Fibroblast of peridontal ligament (primary cell): ENCODE data around the gene EDIL3.
"Not testable (repeated sequence)": the region's sequence is repeated elsewhere in the genome, so short reads cannot be mapped to it uniquely, and the experiment has no call there.

ENCODE experiments used
- DNase-seq: peaks from one replicate; pipeline ENCODE4 v3.0.0-alpha.2; 2010; ENCODE audit errors: extremely low read depth

Gene EDIL3

DNA sequence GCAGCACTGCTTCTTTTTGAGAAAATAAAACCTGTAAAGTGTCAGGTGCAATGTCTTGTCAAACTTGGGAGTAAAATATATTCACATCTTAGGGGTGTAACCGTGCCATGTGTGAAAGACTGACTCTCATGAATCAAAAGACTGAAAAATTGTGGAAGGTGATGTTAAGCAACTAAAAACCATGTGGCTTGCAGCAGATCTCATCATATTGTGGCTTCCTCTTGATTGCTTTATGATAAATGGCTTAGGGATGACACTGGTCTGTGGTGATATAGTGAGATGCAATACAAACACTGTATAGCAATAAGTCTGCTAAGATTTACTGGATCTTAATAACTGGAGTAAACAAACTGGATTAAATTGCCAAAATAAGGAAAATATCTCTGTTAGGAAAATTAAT is 321.6 kb downstream of the EDIL3 start:
- DNase-seq: no peak

DNA sequence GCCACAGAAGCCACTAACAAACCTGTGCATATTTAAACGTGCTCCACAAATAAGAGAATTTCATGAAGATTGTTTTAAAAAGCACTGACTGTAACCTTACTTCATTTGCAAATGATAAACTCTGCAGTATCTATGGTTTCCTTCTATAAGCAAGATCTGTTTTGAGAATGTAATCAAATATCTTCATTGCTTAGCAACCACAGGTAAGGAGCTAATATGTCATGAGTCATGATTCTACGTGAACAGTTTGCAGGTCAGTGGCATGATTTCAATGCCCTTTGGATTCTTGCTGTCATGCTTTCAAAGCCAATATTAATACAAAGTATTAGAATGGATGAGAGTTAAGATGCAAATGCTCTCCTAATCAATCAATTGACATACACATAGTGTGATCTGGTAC is 325.0 kb downstream of the EDIL3 start:
- DNase-seq: no peak

DNA sequence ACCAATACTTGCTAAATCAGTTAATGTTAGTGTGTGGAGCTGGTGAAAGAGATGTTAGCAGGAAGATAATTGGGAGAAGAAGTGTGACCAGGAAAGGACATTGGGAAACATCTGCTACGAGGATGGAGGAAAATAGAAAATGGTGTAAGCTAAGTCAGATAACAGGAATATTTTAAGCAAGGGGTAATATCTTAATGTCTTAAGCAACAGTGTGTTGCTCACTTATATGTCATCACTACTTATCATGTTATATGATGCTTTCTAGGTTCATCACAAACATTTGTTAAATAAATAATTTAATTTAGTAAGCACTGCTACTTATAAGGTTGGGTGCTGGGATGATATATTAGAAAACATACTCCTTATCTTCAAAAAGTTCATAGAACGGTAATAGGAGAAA is 326.1 kb downstream of the EDIL3 start:
- DNase-seq: no peak

DNA sequence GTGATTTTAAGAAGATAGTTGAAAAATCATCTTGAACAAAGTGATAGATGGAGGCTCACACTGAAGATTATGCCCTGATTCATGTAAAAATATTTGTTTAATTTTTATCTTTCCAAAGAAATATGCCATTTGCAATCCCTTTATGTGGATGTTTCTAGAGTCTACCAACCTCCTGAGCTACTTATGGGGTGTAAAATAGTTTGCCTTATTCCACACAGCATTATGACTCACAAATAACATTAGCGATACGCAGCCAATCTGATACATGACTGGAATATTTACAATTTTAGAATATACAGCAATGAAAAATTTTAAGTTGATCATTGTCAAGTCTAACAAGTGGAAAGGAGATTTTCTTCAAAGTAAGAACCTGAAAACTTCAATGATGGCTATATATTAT is 327.5 kb downstream of the EDIL3 start:
- no peak for DNase-seq

DNA sequence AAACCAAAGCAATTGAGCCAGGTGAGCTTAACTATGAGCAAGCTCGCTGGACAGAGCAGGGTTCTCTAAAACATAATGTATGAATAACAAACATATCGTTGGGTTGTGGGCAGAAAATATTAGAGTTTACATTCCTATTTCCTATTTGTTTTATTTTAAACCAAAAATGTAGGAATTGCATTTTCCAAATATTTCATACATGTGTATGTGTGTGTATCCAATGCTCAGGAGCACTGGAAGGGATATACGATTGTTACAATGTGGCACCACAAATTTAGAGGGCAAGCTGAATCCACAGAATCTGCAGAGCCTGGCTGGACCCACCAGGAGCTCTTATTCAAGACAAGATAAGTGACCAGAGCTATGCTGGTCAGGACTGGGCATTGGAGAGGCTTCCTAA is 338.7 kb downstream of the EDIL3 start:
- DNase-seq: no peak

DNA sequence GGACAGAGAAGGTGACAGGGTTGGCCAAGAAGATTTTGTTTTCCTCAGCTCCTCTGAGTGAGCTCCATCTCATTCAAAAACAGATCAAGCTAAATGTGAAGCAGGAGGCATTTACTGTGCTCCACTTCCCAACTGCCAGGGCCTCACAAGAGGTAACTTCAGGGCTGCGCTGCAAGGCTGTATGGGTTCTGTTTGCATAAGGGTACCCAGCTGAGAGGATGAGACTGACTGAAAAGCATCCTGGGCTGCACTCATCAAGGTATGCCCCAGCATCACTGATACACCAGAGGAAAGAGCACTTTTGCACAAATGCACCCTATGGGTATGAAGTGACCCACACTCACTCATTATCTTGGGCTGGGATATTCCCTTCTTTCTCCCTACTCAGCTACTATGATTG is 347.8 kb downstream of the EDIL3 start:
- no peak for DNase-seq

DNA sequence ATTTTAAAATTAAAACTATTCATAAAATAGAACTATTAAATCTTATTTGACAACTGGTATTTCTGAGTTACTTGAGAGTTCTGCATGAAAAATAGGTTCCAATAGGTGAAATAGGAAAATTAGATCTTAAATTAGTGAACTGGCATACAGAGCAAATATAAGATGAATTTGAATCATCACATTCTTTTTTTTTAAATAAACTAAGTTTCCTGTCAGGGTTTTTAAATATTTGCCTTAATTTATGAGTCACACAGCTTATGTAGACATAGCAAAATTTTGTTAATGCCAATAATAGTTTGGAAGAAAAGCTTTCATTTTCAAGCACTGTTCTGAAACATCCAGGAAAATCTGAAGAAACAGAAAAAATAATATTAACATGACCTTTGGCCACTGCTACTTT is 352.4 kb downstream of the EDIL3 start:
- peak; percentile 64 for DNase-seq

DNA sequence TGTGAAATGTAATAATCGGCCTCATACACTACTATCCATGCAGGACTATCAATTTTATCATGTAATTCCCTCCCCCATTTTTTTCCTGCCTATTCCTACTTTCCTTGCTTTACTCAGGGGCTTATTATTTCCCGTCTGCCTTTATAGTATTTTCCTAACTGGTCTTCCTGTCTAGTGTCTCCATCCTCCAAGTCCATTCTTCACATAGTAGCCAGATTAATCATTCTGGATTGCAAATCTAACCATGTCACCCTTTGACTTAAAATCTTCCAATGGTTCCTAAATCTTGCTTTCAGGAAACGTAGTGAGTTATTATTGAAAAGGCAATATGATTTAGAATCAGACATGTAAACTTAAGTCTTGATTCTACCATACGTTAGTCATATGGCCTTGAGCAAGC is 356.6 kb downstream of the EDIL3 start:
- peak; percentile 55 for DNase-seq

DNA sequence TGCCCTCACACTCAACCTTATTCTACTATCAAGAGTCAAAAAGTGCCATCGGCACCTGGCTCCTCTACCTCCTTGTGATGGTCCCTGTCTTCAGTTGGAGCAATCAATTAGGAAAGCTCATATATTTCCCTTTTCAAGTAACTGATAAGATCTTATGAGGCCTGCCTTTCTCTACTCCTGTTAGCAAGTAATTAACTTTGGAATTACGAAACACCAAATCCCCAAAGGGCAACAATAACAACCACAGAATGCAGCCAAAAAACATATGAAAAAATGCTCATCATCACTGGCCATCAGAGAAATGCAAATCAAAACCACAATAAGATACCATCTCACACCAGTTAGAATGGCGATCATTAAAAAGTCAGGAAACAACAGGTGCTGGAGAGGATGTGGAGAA is 366.2 kb downstream of the EDIL3 start:
- DNase-seq: not testable (repeated sequence)

DNA sequence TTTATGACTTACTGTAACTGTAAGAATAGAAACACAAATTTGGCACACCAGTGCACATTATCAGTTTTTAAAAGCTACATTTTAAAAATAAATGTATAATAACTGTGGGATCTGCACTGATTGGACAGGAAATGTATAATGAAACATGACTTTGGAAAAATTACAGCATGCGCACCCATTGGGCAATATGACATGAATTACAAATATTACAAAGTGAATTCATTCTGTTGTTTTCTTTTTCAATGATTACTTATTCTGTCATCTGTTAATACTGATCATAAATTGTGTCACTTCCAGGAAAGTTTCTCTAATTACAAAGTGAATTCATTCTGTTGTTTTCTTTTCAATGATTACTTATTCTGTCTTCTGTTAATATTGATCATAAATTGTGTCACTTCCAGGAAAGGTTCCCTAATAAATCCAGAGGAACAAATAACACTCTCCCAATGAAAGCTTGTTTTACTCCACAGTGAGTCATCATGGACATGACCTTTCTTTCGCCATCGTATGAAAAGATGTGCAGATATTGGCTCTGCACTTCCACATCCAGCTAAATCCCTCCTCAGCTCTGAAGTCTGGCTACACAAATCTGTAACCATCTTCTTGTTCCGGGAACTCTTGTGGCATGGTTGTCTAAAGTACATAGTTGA is 367.0 kb downstream of the EDIL3 start:
- DNase-seq: no peak

DNA sequence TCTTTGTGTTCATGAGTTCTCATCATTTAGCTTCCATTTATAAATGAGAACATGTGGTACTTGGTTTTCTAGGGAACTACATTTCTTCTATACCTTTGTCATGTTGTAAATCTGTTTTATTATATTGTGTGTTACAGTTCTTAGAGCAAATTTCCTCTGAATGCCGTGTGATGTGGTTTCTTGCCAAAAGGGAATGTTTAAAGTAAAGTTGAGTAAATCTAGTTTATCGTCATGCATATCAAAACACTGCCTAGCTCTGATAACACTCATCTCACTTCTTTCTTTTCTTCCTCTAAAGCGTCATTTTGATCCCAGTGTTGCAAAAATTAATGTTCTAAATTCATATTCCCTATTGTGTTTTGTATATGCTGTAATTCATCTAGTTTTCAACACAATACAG is 368.6 kb downstream of the EDIL3 start:
- DNase-seq: peak; percentile 48

DNA sequence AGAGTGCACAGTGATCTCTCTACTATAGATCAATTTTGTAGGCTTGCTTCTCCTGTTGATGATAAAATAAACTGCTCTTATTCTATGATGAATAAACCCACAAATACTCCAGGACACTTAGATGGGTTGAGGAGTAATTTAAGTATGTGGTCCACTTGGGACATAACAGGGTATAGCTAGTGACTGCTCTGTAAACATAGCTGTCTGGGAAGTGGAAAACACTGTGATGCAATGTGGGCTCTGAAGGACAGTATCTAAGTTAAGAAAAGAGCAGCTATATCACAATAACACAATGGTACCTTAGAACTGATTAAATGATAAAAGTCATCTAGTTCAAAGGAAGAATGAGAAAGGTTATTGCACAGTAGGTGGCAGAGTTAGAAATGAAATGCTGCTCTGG is 369.7 kb downstream of the EDIL3 start:
- peak; percentile 49 for DNase-seq

DNA sequence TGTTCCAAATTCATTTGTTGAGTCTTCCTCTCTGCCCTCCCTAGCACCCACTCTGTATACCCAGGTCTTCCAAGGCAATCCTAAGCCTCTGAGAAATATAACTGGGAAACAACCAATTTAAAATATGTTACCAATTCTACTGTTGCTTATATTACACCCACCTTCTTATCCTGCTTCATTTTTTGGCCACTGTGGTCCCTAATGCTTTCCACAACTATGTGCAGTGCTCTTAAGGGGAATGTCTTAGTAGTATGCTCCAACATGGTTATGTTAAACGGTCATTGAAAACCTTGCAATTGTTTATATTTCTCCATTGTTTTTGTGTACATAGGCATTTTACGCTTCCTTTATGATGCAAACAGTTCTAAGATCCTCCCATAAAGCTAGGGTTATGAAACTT is 390.9 kb downstream of the EDIL3 start:
- peak; percentile 33 for DNase-seq

DNA sequence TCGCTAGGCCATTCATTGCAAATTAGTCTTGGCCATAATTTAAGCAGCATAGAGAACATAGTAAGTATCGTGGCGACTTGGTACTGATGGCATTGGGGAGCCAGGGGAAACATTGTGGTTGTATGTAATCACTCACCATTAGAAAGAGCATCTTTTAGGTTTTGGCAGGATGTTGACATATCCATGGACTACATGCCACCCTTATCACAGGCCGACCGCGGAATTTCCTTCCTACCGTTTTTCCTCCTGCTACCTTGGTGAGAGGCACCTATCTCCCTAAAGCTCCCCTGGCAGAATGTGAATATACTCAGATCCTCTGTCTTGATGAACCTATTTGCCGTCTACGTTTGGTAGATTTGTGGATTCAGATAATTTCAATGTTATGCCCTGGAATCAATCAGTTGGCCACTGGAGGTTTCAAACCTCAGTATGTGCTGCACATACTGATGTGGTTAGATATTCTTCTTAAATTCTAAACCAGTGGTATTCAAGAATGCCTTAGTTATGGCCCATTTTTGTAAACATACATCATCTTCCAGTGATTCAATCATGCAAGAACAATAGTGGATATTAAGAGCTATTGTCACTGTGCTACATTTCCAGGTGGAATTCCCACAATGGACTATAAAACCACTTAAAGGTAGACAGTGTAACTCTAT is 393.0 kb downstream of the EDIL3 start:
- peak; percentile 72 for DNase-seq

DNA sequence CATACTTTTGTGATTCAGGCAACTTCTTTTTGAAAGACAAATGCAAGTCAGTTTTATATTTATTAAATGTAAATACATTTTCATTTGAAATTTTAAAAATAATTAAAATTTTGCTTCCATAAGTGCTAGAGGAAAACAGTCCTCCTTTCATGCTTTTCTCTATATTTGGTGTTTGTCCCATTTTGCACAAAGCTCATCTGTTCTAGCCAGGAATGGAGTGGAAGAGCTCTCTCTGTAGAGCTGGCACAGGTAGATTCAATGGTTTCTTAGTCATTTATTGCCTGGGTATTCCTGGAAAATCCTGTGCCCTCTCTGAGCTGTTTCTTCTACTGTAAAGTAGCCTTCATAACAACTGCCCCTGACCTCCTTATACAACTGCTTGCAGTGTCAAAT is 396.4 kb downstream of the EDIL3 start:
- no peak for DNase-seq

DNA sequence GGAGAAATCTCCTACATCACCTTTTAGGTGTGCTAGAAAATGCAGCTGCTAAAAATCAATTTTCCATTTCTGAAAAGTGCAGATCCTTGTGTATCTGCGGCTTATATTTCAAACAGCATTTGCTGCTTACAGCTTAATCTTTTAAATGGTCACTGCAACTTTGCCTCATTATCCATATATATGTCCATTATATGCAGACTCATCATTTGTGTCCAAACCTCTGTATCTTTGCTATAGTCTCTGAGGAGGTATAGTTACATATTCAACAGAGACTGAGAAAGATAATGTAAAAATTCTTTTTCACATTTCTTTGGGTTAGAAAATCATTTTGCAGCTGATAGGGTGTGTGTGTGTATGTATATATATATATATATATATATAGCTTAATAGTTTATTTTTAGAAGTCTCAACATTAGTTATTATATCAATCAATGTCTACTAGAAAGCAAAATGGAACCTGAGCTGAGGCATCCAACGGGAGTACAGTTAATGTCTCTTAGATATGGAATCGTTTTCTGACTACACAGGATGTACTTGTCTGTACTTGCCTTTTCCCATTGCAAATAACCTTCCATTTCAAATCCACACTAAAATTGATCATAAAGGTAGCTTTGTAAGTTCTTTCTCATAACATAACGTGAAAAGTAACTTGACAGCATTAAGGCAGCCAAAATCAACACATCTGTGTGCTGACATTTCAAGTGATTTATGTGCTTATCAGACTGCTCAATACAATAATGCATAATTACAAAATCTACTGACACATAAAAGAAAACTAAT is 397.0 kb downstream of the EDIL3 start:
- DNase-seq: no peak

DNA sequence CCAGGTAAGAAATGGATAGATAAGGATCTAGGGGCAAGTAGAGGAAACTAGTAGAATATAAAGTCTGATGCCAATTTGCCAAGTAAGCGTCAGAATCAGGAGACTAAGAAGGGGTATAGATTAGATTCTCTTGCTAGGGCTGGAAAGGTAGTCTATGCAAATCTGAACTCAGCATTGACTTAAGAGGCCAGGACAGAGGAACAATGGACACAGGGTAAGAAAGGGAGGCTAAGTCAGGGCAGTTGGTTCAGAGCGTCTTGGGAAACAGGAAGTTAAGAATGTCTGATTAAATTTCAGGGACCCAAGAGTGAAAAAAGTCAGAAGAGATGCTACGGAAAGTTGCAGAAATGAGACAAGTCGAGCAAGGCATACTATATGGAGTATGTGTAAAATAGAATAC is 400.8 kb downstream of the EDIL3 start:
- DNase-seq: no peak

DNA sequence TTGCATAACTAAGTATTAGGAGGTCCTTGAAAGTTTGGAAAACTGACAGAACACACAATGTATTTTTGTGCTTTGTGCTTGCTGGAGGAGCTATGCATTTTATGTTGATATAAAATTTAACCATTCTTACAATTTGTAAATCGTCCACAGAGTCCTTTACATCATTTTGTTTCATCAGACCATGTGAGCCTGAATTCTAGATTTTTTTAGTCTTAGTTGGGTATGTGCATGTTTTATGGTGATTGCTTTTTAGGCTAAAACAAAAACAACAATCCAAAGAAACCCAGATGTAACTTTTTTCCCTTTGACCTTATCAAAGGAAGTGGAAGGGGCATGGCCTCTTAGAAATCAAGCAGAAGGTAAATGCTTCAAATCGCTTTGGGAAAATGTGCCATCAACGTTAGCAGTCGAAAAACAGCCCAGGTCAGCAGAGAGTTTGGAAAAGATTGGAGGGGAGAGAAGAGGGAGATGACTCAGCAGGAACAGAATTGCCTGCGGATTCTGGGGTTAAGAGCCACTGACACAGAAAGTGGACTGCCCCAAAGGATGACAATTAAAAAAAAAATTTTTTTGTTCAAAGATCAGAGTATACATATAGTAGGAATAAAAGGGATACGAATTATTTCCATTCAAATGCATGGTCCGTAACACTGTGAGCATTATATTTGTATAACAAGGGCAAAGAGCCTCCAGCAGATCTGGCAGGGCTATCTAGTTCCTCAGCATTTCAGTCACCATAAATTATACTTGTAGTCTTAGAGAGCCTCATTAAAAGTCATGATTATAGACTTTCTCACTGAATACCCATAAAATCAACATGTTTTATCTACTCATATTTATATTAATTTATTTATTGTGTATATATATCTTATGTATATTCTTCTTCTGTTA is 410.5 kb downstream of the EDIL3 start:
- no peak for DNase-seq

DNA sequence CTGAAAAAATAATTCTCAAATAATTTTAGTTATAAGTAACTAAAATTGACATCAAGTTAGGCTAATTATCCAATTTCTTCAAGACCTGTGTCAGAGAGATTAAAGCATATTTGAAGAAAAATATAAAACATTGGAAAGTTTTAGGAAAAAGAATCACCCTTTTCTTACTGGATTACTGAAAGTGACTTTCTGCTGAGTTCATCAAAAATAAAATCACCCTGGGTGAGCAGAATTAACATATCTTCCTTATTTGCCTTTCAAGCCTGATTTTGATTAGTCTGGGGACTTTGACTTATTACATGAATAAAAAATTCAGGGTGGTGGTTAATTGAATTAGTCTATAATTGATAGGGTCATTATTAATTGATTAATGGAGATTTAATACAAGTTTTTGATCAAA is 411.8 kb downstream of the EDIL3 start:
- no peak for DNase-seq

DNA sequence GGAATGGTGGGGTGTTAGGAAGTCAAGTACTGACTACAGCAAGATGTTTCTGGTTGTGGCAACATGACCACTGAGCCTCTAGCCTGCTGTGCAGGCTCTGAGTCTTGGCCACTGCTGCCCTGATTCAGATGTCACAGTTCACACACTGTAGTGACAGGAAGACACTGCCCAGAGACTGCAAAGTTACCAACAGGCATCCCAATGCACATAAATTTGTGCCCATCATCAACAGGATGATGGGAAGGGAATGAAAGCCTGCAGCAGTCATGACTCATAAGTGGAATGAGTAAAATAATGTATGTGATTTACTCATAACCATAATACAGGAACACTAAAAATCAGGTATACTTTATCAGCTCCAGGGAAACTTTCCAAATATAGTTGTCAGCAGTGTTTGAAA is 412.4 kb downstream of the EDIL3 start:
- DNase-seq: no peak

DNA sequence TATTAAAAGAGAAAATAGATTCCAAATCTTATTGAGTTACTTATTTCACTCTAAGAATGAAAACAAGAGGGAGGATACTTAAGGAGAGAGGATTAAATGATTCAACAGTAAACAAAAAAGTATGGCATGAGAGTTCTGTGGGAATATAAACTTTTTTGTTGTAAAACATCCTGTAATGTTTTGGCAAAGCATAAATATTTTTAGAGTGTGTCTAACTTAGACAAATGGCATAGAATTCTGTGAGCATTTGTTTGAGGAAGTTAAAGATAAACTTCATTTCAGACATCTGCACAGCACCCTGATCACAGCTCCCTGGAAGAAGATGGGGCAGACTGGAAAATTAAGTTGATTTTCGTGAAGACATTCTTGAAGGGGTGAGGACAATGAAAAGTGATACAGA is 417.3 kb downstream of the EDIL3 start:
- DNase-seq: peak; percentile 37

DNA sequence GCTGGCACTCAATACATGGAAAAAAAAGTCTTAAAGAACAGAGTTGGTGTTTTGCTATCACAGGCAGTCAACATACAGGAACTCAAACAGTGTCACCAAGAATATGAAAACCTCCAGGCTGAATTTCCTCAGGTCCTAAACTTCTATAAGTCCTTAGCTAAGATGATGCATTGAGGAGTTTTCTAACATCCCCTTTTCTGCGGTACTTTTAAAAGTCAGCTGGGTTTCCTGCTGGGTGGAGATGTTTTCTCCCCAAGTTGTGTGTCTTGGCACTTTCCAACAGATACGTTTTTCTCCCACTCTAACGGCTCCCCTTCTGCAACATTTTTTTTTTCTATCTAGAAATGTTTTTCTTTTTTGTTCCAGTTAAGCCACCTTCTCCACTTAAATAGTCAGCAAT is 419.2 kb downstream of the EDIL3 start:
- DNase-seq: no peak
